T-helper 1 cell treated with Interleukin-12 subunit alpha and Interleukin-12 subunit beta and Interleukin-4 antibody, amounts not matched to agents 30 μg/mL and 1 μg/mL, for 36 hours (primary cell): ENCODE measurements around the gene LARGE1.

Experiments
- H3K27ac Mint-ChIP-seq: one replicate; pipeline ENCODE4 v1.8.0; 2021; ENCODE audit warnings: mild to moderate bottlenecking, mixed read lengths
- H3K27me3 Mint-ChIP-seq: one replicate; pipeline ENCODE4 v1.8.0; 2021; ENCODE audit warnings: low read depth, mixed read lengths
- H3K36me3 Mint-ChIP-seq: one replicate; pipeline ENCODE4 v1.8.0; 2021; ENCODE audit warnings: low read depth, mixed read lengths
- H3K4me1 Mint-ChIP-seq: one replicate; pipeline ENCODE4 v1.8.0; 2021; ENCODE audit warnings: low read depth, mixed read lengths
- H3K4me3 Mint-ChIP-seq: one replicate; pipeline ENCODE4 v1.8.0; 2021; ENCODE audit warnings: mild to moderate bottlenecking, moderate library complexity, mixed read lengths
- H3K9me3 Mint-ChIP-seq: one replicate; pipeline ENCODE4 v1.8.0; 2021; ENCODE audit warnings: mixed read lengths

Gene LARGE1

GRCh38 chr22:33848251-33848650 lies 72.0 kb downstream of the LARGE1 start:
- no peak overlapping the region for H3K4me3 Mint-ChIP-seq
- no peak overlapping the region for H3K27ac Mint-ChIP-seq
- no peaks in the 10 kb centered on the region for H3K4me1 Mint-ChIP-seq
- no peaks in the 10 kb centered on the region for H3K27me3 Mint-ChIP-seq
- peaks cover 39% of the 10 kb centered on the region for H3K9me3 Mint-ChIP-seq
- H3K36me3 Mint-ChIP-seq: no peaks in the 10 kb centered on the region

GRCh38 chr22:33844273-33844672 lies 76.0 kb downstream of the LARGE1 start:
- H3K27ac Mint-ChIP-seq: no peak overlapping the region
- no peaks in the 10 kb centered on the region for H3K27me3 Mint-ChIP-seq
- no peaks in the 10 kb centered on the region for H3K36me3 Mint-ChIP-seq
- H3K4me3 Mint-ChIP-seq: no peak overlapping the region
- no peaks in the 10 kb centered on the region for H3K4me1 Mint-ChIP-seq
- peaks cover 38% of the 10 kb centered on the region for H3K9me3 Mint-ChIP-seq

- Mint-ChIP-seq H3K36me3 (no peaks in the 10 kb centered on the region), H3K9me3 (peaks cover 30% of the 10 kb centered on the region), H3K4me1 (no peaks in the 10 kb centered on the region), H3K27ac (no peak overlapping the region), H3K4me3 (no peak overlapping the region), H3K27me3 (no peaks in the 10 kb centered on the region)
Observed at GRCh38 chr22:33842421-33843094, 77.7 kb downstream of the LARGE1 start.

GRCh38 chr22:33842006-33842354 lies 78.3 kb downstream of the LARGE1 start:
- Mint-ChIP-seq H3K27me3 (no peaks in the 10 kb centered on the region), H3K27ac (no peak overlapping the region), H3K4me3 (no peak overlapping the region), H3K36me3 (no peaks in the 10 kb centered on the region), H3K9me3 (peaks cover 26% of the 10 kb centered on the region), H3K4me1 (no peaks in the 10 kb centered on the region)

- no peak overlapping the region for H3K27ac Mint-ChIP-seq
- H3K9me3 Mint-ChIP-seq: peaks cover 24% of the 10 kb centered on the region
Observed at GRCh38 chr22:33841281-33842005, 78.8 kb downstream of the LARGE1 start.

GRCh38 chr22:33838644-33839043 lies 81.6 kb downstream of the LARGE1 start:
- no peak overlapping the region for H3K27ac Mint-ChIP-seq
- H3K4me1 Mint-ChIP-seq: no peaks in the 10 kb centered on the region
- H3K27me3 Mint-ChIP-seq: no peaks in the 10 kb centered on the region
- no peak overlapping the region for H3K4me3 Mint-ChIP-seq
- H3K9me3 Mint-ChIP-seq: peaks cover 14% of the 10 kb centered on the region
- no peaks in the 10 kb centered on the region for H3K36me3 Mint-ChIP-seq

More at GRCh38 chr22:33841281-33842005, 78.8 kb downstream of the LARGE1 start:
- Mint-ChIP-seq H3K4me3 (no peak overlapping the region), H3K36me3 (no peaks in the 10 kb centered on the region), H3K4me1 (no peaks in the 10 kb centered on the region), H3K27me3 (no peaks in the 10 kb centered on the region)

GRCh38 chr22:33837826-33838225 lies 82.5 kb downstream of the LARGE1 start:
- Mint-ChIP-seq H3K36me3 (no peaks in the 10 kb centered on the region), H3K4me1 (no peaks in the 10 kb centered on the region), H3K27me3 (no peaks in the 10 kb centered on the region), H3K27ac (no peak overlapping the region), H3K9me3 (peaks cover 13% of the 10 kb centered on the region), H3K4me3 (no peak overlapping the region)

- Mint-ChIP-seq H3K27me3 (no peaks in the 10 kb centered on the region), H3K36me3 (no peaks in the 10 kb centered on the region), H3K4me3 (no peak overlapping the region), H3K4me1 (no peaks in the 10 kb centered on the region), H3K27ac (no peak overlapping the region), H3K9me3 (peaks cover 15% of the 10 kb centered on the region)
Observed at GRCh38 chr22:33835265-33835664, 85.0 kb downstream of the LARGE1 start.

- no peak overlapping the region for H3K27ac Mint-ChIP-seq
- H3K27me3 Mint-ChIP-seq: no peaks in the 10 kb centered on the region
- peaks cover 19% of the 10 kb centered on the region for H3K9me3 Mint-ChIP-seq
- no peak overlapping the region for H3K4me3 Mint-ChIP-seq
- H3K36me3 Mint-ChIP-seq: no peaks in the 10 kb centered on the region
- no peaks in the 10 kb centered on the region for H3K4me1 Mint-ChIP-seq
Observed at GRCh38 chr22:33832558-33833151, 87.6 kb downstream of the LARGE1 start.

- peaks cover 20% of the 10 kb centered on the region for H3K9me3 Mint-ChIP-seq
- no peaks in the 10 kb centered on the region for H3K4me1 Mint-ChIP-seq
- H3K4me3 Mint-ChIP-seq: no peak overlapping the region
- no peak overlapping the region for H3K27ac Mint-ChIP-seq
- no peaks in the 10 kb centered on the region for H3K36me3 Mint-ChIP-seq
- no peaks in the 10 kb centered on the region for H3K27me3 Mint-ChIP-seq
Observed at GRCh38 chr22:33831651-33832050, 88.6 kb downstream of the LARGE1 start.

- Mint-ChIP-seq H3K4me3 (no peak overlapping the region), H3K27me3 (no peaks in the 10 kb centered on the region), H3K36me3 (no peaks in the 10 kb centered on the region), H3K9me3 (peaks cover 20% of the 10 kb centered on the region), H3K27ac (no peak overlapping the region), H3K4me1 (no peaks in the 10 kb centered on the region)
Observed at GRCh38 chr22:33831207-33831606, 89.1 kb downstream of the LARGE1 start.

GRCh38 chr22:33829546-33830280 lies 90.6 kb downstream of the LARGE1 start:
- no peaks in the 10 kb centered on the region for H3K36me3 Mint-ChIP-seq
- no peak overlapping the region for H3K27ac Mint-ChIP-seq
- H3K4me1 Mint-ChIP-seq: no peaks in the 10 kb centered on the region
- peaks cover 20% of the 10 kb centered on the region for H3K9me3 Mint-ChIP-seq
- no peak overlapping the region for H3K4me3 Mint-ChIP-seq
- H3K27me3 Mint-ChIP-seq: no peaks in the 10 kb centered on the region

GRCh38 chr22:33828302-33828701 lies 92.0 kb downstream of the LARGE1 start:
- H3K4me3 Mint-ChIP-seq: no peak overlapping the region
- no peaks in the 10 kb centered on the region for H3K4me1 Mint-ChIP-seq
- no peaks in the 10 kb centered on the region for H3K27me3 Mint-ChIP-seq
- H3K36me3 Mint-ChIP-seq: no peaks in the 10 kb centered on the region
- H3K27ac Mint-ChIP-seq: no peak overlapping the region
- H3K9me3 Mint-ChIP-seq: peaks cover 28% of the 10 kb centered on the region

GRCh38 chr22:33825761-33826160 lies 94.5 kb downstream of the LARGE1 start:
- Mint-ChIP-seq H3K36me3 (no peaks in the 10 kb centered on the region), H3K27ac (no peak overlapping the region), H3K9me3 (peaks cover 23% of the 10 kb centered on the region), H3K27me3 (no peaks in the 10 kb centered on the region), H3K4me1 (no peaks in the 10 kb centered on the region), H3K4me3 (no peak overlapping the region)
